ENCODE results near the gene CLDN19. TPM values are rescaled to one million over a fixed set of nuclear protein-coding genes. Genes with fewer than 3 reads are reported as not detected.

The CLDN19 gene
- total and polyA plus RNA-seq, 2 of the 8 experiments (the other 6 are each of a cell fraction or from before 2014, with no cell fraction given) = 9.7 to 17.2 TPM

- TF ChIP-seq USF2 (IDR thresholded peaks at IDR 0.05; ENCODE audit: low read length) (no peak), RBBP5 (IDR thresholded peaks at IDR 0.05; ENCODE audit: borderline replicate concordance, low read depth, low read length) (no peak), SIX5 (IDR thresholded peaks at IDR 0.05; ENCODE audit: low read depth, low read length) (no peak)
Observed at GRCh38 chr1:42735477-42736105, 4.4 kb downstream of the CLDN19 start (continued).

Measured in H1 (cell line).